ENCODE measurements around the gene CAMTA1.

DNA sequence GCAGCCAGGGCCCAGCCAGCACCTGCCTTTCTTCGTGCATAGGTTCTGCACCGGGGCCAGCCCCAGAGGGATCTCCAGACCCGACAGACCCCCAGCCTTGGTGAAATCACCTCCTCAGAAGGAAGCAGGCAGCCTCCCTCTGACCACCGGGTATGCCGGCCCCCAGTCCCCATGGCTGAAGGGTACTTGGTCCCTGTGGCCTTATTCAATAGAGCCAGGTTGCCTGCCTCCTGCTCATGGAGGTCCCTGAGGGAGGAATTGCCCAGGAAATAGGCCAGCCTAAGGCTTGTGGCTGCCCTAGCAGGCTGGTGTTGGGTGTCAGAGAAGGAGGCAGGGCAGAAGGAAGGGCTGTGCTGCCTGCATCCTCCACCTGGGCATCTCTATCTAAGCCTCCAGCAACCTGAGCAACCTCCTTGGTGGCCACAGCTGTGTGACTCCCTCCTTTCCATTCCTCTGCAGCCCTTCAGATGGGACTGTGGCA, 647.7 kb downstream of the CAMTA1 start:
- TF ChIP-seq POLR2A (IDR thresholded peaks at IDR 0.05): no peak
- TF ChIP-seq, protein P1, sequence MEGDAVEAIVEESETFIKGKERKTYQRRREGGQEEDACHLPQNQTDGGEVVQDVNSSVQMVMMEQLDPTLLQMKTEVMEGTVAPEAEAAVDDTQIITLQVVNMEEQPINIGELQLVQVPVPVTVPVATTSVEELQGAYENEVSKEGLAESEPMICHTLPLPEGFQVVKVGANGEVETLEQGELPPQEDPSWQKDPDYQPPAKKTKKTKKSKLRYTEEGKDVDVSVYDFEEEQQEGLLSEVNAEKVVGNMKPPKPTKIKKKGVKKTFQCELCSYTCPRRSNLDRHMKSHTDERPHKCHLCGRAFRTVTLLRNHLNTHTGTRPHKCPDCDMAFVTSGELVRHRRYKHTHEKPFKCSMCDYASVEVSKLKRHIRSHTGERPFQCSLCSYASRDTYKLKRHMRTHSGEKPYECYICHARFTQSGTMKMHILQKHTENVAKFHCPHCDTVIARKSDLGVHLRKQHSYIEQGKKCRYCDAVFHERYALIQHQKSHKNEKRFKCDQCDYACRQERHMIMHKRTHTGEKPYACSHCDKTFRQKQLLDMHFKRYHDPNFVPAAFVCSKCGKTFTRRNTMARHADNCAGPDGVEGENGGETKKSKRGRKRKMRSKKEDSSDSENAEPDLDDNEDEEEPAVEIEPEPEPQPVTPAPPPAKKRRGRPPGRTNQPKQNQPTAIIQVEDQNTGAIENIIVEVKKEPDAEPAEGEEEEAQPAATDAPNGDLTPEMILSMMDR (IDR thresholded peaks at IDR 0.05): no peak
